Panc1 (cell line): ENCODE results near the gene GGT1.
"Not testable (repeated sequence)": the region's sequence is repeated elsewhere in the genome, so short reads cannot be mapped to it uniquely, and the experiment has no call there.

Experiments used
- POLR2AphosphoS5 ChIP-seq: IDR thresholded peaks from 2 replicates; pipeline ENCODE4 v1.6.1; 2012; ENCODE audit warnings: mild to moderate bottlenecking, low read depth, low read length, moderate library complexity
- SIN3A ChIP-seq: IDR thresholded peaks from 2 replicates; pipeline ENCODE4 v1.6.1; 2012; ENCODE audit warnings: low read depth, mild to moderate bottlenecking, low read length, moderate library complexity, borderline replicate concordance; ENCODE audit not compliant: insufficient read depth
- TF ChIP-seq, protein P1 (sequence below): fragments of 450-650 bp; IDR thresholded peaks from 2 replicates; pipeline ENCODE4 v1.5.1; 2017; ENCODE audit warnings: mild to moderate bottlenecking
- TF ChIP-seq, protein P2 (sequence below), 2 experiments: IDR thresholded peaks; 2 replicates each; pipeline ENCODE4 v1.6.1; 2011 to 2012; ENCODE audit warnings: low read depth in 2 of 2, control low read depth in 1 of 2, low read length in 1 of 2, mild to moderate bottlenecking in 1 of 2, moderate library complexity in 1 of 2; ENCODE audit not compliant: insufficient read depth in 1 of 2

DNA sequence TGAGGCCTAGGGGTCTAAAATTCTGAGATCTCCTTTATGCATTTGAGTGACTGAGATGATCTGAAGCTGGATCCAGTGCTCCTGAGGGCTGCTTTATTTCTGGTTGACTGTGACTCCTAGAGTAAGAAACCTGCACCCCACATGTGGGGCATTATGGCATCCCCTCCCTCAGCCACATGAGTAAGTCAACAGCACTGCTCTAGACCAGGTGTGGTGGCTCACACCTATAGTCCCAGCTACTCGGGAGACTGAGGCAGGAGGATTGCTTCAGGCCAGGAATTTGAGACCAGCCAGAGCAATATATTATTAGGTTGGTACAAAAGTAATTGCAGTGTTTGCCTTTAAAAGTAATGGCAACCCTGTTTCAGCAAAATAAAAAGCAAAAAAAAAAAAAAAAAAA lies 39.3 kb downstream of the GGT1 start:
- TF ChIP-seq, protein P1, sequence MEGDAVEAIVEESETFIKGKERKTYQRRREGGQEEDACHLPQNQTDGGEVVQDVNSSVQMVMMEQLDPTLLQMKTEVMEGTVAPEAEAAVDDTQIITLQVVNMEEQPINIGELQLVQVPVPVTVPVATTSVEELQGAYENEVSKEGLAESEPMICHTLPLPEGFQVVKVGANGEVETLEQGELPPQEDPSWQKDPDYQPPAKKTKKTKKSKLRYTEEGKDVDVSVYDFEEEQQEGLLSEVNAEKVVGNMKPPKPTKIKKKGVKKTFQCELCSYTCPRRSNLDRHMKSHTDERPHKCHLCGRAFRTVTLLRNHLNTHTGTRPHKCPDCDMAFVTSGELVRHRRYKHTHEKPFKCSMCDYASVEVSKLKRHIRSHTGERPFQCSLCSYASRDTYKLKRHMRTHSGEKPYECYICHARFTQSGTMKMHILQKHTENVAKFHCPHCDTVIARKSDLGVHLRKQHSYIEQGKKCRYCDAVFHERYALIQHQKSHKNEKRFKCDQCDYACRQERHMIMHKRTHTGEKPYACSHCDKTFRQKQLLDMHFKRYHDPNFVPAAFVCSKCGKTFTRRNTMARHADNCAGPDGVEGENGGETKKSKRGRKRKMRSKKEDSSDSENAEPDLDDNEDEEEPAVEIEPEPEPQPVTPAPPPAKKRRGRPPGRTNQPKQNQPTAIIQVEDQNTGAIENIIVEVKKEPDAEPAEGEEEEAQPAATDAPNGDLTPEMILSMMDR: not testable (repeated sequence)
- TF ChIP-seq POLR2AphosphoS5, SIN3A: not testable (repeated sequence)
- TF ChIP-seq, protein P2, sequence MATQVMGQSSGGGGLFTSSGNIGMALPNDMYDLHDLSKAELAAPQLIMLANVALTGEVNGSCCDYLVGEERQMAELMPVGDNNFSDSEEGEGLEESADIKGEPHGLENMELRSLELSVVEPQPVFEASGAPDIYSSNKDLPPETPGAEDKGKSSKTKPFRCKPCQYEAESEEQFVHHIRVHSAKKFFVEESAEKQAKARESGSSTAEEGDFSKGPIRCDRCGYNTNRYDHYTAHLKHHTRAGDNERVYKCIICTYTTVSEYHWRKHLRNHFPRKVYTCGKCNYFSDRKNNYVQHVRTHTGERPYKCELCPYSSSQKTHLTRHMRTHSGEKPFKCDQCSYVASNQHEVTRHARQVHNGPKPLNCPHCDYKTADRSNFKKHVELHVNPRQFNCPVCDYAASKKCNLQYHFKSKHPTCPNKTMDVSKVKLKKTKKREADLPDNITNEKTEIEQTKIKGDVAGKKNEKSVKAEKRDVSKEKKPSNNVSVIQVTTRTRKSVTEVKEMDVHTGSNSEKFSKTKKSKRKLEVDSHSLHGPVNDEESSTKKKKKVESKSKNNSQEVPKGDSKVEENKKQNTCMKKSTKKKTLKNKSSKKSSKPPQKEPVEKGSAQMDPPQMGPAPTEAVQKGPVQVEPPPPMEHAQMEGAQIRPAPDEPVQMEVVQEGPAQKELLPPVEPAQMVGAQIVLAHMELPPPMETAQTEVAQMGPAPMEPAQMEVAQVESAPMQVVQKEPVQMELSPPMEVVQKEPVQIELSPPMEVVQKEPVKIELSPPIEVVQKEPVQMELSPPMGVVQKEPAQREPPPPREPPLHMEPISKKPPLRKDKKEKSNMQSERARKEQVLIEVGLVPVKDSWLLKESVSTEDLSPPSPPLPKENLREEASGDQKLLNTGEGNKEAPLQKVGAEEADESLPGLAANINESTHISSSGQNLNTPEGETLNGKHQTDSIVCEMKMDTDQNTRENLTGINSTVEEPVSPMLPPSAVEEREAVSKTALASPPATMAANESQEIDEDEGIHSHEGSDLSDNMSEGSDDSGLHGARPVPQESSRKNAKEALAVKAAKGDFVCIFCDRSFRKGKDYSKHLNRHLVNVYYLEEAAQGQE (IDR thresholded peaks at IDR 0.05; ENCODE audit: insufficient read depth in 1 of 2, low read depth in 2 of 2, low read length in 1 of 2): not testable (repeated sequence)
